Stimulated activated CD4-positive, alpha-beta T cell treated with anti-CD3 and anti-CD28 coated beads, Interleukin-2, amount 100 ng/mL, for 48 hours (primary cell): Measurements from ENCODE around the gene CCDC47.
A peak's percentile ranks its signal among the peaks of the same experiment; 100 is the strongest.

ENCODE experiments used
- DNase-seq, 2 donors: peaks; one replicate each; pipeline ENCODE4 v3.0.0-alpha.2; 2020

Gene CCDC47

DNA sequence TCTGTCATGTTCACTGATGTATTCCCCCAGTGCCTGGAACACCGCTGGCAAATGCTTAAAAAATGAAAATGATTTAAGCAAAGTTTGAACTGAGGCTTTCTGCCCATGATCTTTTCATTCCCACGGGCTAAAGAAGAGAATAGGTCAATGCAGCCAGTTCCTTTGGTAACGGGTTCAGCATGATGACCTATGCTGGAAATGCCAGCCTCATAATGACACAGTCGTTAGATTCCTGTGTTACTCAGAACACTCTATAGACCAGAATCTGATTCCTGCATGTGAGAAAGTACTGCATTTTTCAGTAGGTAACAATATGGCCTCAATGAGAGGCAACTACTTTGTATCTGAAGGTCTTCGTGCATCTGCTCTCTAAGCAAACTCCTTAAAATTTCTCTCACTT, 54.4 kb downstream of the CCDC47 start:
- no peak for DNase-seq

GRCh38 chr17:63716426-63716825, 57.0 kb downstream of the CCDC47 start:
- DNase-seq: no peak

DNA sequence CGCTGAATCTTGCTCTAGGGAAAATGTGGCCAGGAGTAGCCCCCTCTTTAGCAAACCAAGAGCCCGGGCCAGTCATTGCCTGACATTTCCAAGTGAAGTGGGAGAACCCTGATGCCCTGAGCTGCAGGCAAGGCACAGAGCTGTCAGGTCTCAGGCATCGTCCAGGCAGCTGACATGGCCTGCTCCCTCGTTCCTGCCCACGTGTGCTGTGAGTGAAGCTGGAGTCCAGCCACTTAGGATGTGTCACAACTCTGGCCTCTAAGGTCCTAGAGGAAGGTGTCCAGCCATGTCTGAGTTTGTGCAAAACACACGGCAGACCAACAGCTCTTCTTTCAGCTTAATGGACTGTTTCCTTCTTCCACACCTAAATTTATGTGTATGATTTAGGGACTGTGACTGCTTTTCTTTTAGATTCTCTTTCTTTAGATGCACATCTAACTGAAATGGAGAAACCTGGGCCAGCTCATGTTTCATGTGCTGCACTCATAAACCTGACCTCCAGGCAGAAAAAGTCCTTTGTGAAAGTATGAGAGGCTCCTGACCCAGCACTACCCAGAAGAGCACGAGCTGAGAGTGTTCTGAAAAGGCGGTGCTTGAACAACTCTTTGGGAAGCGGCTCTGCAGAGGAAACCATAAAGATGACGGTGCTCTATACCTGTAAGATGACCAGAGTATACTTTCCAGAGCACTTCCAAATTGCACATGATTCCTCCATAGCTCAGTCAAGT, 58.7 kb downstream of the CCDC47 start:
- no peak for DNase-seq

GRCh38 chr17:63709110-63709509, 64.3 kb downstream of the CCDC47 start:
- no peak for DNase-seq

DNA sequence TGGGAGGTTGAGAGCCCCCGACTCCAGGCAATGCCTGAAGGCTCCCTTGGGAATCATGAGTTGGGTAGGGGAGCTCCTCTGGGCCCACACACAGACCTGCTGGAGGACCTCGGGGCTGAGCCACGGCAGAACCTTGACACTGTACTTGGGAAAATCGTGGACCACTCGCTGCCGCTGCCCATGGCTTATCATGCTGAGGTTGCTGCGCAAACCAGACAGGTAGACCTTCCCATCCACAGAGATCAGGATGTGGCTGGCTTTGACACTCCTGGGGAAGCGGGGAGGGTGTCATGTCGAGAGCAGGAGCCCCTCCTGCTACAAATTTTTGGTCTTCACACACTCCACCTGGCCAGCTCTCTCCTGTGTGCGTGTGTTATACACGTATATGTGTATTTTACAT, 66.2 kb downstream of the CCDC47 start:
- no peak for DNase-seq

DNA sequence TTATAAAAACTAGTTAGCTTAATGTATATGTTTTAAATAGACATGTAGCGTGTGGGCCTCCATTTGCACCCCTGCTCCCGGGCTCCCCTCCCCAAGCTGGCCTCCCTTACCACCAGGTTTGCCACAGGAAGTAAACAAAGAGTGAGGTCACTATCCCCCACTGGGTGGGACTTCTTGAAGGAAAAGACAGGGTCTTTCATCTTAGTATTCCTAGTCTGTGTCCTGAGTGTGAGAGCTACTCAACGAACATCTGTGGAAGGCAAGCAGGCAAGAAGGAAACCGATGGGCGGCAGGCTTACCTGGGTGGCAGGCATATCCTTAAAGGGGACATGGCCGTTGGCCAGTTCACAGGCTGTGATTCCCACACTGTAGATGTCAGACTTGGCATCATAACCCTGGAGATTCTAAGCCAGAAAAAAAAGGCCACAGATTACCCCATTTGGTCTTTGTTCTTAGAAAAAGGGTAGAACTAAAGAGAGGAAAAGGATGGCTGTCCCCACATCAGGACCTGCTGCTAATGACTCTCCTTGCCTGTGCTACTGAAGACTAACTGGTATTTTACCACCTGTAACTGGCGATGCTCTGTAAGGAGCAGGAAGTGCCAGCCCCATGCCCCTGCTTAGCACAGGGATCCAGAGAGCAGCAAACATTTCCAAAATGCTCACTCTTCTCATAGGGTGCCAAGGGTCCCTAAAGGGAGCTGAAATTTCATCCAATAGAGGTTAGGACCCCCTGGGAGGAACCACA, 66.9 kb downstream of the CCDC47 start:
- no peak for DNase-seq

GRCh38 chr17:63705657-63706056, 67.7 kb downstream of the CCDC47 start:
- no peak for DNase-seq

- no peak for DNase-seq
Observed at GRCh38 chr17:63704836-63705235, 68.6 kb downstream of the CCDC47 start.

DNA sequence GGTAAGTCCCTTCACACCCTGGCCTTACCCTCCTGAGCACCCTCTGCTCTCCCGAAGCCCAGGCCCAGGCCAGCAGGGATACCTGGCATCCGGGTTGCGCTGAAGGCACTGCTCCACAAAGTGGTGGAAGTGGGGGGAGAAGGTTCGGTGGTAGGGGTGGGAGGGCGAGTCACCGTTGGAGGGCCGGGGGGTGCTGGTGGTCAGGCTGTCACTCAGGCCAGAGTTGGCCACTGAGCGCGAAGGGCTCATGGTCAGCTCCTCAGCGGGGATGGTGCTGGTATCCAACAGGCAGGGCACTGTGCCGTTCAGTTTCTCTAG, 69.2 kb downstream of the CCDC47 start:
- DNase-seq: no peak

DNA sequence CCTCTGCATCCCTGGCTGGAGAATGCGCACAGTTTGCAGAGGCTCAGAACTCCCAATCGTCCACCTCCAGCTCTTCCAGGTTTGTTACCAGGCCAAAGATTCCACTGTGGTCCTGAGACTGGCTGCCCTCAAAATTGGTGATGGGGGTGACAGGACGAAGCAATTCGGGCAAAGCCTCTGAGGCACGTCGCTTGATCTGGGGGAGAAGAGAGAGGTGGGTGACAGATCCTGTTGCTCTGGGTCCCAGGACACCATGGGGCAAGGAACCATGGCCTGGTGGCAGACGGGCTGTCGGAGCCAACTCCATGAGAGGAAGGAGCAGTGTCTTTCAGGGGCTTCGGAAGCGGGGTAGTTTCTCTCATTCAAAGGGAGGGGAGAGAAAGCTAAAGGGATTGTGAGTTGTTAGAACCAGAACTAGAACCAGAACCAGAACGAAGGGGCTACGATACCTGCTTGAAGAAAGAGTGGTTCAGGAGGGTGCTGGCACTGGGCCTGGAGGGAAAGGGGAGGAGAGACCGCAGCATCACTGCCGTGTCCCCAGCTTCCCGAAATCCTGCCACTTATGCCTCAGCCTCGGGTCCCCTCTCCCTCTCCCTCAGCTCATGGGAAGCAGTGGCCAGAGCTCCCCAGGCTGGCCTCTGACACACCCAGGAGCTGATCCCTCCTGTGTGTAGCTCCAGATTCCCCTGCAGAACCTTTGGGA, 69.7 kb downstream of the CCDC47 start:
- no peak for DNase-seq

- no peak for DNase-seq
Observed at GRCh38 chr17:63703029-63703428, 70.4 kb downstream of the CCDC47 start.

DNA sequence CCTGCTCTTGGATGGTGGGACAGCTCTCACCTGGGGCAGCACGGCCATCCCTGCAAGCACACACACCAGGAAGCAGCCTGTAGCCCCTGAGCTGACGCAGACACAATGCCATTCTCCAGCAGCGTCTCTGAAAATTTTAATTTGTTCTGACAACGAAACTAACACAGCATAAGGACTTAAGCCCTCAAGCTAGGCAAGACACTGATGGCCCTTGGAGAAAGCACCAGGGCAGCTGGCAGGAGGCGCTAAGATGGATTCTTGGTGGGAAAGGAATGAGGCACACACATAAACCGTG, 70.7 kb downstream of the CCDC47 start:
- DNase-seq: no peak

- peak; percentile 48 to 52 for DNase-seq
Observed at GRCh38 chr17:63701868-63702720, 71.3 kb downstream of the CCDC47 start.

GRCh38 chr17:63701456-63701820, 72.0 kb downstream of the CCDC47 start:
- no peak for DNase-seq

DNA sequence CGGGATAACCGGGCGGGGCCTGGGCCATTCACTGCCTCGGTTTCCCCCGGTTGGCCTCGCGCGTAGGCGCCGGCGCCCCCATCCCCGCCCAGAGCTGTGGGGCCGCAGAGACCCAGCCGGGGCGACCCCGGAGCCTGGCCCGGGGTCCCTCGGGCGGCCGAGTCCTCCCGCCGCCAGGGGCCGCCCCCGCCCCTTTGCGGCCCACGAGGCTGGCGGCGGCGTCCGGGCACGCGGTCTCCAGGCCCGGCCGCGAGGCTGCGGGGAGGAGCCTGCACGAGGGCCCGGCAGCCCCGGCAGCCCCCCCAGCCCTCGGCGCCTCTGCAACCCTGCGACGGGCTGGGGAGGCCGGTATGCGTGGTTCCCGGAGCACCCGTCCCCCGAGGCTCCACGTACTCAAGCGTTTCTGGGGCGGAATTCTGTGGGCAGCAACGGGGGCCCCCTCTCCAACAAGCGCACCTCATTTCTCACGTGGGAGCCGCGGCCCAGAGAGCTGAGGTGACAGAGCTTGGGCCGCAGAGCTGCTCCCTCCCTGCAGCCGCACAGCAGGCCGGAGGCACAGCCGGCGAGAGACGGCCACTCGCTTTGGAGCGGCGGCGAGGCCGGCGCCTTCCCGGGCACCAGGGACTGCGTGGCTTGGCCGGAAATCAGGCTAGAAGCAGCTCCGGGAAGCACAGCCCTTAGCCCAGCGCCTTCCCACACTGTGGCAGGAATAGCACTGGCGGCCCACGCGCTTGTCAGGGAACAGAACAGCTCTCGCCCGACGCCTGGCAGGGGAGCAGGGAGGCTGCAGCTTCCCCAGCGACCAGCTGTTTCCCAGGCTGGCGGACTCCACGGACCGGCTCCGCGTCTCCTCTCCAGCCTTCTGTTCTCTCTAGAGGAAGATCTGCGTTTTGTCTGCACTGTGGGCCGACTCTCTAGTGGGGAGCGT, 72.6 kb downstream of the CCDC47 start:
- peak; percentile 33 to 49 for DNase-seq

GRCh38 chr17:63699638-63700527, 73.5 kb downstream of the CCDC47 start, which contains the start of gene LIMD2:
LIMD2 (minus strand) TSS chr17:63700125; CDS start chr17:63699298, 827 bp downstream.
- DNase-seq: peak; percentile 63 to 71

GRCh38 chr17:63698886-63699637, 74.3 kb downstream of the CCDC47 start:
- DNase-seq: peak; percentile 53 to 59

DNA sequence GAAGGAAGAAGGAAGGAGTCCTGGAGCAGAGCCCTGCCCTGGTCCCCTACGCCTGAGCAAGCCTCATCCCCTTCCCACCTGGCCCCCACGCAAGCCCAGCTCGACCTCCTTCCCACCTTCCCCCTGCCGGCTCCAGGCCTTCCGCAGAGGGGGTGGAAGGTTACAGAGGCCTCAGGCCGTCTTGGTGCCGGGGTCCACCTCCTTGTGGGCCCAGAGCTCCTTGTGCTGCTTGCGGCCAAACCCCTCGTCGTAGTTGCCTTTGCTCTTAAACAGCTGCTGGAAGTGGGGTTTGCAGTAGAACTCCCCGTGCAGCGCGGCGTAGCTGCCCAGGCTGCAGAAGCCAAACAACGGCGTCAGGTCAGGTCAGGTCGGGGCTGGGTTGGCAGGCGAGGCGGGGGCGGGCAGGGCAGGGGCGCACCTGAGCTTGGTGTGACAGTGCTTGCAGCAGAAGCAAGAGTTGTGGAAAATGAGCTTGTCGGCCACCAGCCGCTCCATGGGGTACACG, 75.0 kb downstream of the CCDC47 start:
- DNase-seq: no peak

DNA sequence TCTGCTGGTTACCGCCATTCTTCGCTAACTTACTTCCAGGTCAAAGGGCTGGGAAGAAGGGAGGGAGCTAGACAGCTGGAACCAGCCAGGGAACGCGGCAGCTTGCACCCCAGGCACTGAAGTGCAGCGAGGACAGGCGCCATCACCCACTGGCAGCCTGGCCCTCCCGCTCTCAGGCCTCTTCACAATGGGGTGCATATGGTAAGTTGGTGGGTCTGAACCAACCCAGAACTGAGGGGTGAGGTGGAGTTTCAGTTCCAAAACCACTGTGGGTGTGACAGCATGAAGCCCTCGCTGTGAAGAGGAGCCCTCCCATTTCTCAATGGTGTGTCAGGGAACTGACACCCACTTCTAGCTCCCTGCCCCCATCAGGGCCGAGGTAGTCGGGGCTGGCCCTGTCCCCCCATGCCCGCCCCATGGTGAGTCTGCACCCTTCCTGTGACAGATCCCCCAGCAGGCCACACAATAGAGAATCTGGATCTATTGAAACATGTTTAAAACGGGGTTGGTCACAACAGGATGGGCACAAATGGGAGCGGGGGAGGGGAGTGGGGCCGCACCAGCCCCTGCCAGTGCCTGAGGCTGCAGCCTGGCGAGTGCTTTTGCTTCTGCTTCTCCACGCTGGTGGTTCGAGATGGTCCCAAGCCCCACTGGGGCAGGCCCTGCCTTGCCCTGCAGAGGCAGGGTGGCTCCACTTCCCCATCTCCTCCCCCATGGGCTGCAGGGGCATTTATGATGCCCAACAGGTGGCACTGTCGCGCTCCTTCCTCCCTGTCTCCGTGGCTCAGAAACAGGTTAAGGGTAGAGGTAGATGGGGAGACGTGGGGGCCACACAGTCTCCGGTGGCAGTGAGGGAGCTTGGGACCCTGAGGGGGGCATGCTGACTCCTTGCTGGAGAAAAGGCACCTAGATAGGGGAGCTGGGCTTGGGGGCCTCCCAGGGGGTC, 75.8 kb downstream of the CCDC47 start:
- peak; percentile 64 to 67 for DNase-seq
